ENCODE results near the gene FCRLB.

GRCh38 chr1:161766102-161766981 lies 45.0 kb downstream of the FCRLB start, which contains the start of gene ATF6:
- peak; percentile 26 for TF ChIP-seq POLR2A (IDR thresholded peaks at IDR 0.05)
- peak in 2 of 3 experiments; percentile 37 to 54 for TF ChIP-seq CTCF (IDR thresholded peaks at IDR 0.05)
